EH (cell line): ENCODE measurements around the gene HIVEP1.

Source experiments
- DNase-seq: peaks from one replicate; pipeline ENCODE4 v3.0.0-alpha.2; 2015; ENCODE audit warnings: low read depth

The HIVEP1 gene

DNA sequence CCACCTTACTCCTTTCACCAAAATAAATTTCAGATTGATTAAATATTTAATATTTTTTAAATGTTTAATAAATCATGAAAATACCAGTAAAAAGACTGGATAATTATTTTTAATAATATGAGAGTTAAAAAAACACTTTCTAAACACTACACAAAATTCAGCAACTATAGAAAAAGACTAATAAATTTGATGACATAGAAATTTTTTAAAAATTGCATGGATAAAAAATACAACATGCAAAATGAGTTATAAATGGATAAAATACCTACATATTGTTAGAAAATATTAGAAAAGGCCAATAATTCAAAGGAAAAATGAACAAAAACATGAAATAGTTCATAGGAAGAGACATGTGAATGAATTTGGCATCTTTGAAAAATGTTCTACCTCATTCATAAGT, 177.0 kb downstream of the HIVEP1 start:
- DNase-seq, result no peak

DNA sequence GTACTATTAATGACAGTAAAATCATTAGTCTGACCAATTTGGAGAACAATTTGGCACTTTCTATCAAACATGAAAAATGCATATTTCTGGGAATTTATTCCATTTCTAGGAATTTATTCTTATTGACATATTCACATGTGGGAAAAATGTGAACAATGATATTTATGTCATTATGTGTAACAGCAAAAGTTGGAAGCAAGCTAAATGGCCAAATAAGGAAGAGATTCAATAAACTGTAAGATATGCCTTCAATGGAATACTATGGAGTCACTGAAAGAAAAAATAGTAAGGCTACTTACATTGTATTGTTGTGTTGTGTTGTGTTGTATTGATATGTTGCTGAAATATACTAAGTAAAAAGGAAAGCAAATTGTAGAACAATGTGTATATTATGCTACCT, 177.5 kb downstream of the HIVEP1 start:
- DNase-seq, result peak; percentile 34

DNA sequence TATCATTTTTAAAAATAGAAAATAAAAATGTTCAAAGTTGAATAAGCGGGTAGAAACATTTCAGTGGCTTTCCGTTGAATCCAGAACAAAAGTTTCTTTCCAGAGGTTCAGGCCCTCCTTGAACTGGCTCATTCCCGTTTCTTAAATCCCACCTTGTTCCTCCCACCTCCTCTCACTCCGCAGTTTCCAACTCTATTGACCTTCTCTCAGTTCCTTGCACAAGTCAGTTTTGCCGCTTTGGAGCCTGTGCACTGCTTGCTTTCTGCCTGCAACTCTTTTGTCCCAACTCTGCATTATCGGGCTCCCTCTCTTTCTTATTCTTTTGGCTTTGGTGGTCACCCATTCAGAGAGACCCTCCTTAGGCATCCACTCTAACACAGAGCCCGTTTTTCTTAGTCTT, 178.1 kb downstream of the HIVEP1 start:
- no peak for DNase-seq

DNA sequence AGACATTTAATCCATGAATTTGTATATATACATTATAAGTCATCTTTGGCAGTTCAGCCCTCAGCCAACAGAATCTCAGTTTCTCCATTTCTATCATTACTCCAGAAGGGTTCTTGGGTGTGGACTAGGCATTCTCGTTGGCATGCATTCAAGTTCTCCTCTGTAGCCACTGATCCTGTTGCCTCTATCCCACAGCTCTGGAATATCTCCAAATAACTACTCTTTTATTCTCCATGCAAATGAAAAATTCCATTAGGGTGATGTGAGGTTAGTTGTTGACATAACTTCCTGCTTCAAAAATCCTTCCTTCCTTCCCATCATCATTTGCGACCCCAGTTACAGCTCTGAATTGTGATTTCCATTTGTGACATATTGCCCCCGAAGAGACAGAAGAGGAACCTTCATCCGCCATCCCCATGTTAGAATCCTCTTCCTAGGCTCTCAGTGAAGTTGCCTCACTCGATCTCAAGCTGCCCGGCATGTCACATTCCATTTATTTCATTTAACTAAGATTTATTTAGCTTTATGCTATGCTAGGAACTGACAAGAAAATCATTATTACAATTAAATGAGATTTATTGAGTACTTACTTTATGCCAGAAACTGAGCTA, 184.3 kb downstream of the HIVEP1 start:
- DNase-seq, result peak; percentile 84

DNA sequence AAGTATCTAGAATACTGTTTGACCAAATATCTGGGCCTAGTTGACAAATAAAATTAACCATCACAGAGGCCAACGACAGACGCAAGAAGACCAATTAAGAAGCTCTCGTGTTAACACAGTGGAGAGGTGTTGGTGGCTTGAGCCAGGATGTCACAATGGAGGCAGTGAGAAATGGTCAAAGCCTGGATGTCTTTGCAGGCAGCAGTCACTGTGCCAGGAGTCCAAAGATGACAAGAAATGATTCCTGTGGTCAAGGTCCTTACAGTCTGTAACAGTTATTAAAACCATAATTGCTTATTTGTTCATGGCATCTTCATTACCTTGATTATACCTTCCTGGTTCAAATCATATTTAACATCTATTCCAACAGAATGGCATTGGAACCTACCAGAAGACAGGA, 186.7 kb downstream of the HIVEP1 start:
- no peak for DNase-seq

DNA sequence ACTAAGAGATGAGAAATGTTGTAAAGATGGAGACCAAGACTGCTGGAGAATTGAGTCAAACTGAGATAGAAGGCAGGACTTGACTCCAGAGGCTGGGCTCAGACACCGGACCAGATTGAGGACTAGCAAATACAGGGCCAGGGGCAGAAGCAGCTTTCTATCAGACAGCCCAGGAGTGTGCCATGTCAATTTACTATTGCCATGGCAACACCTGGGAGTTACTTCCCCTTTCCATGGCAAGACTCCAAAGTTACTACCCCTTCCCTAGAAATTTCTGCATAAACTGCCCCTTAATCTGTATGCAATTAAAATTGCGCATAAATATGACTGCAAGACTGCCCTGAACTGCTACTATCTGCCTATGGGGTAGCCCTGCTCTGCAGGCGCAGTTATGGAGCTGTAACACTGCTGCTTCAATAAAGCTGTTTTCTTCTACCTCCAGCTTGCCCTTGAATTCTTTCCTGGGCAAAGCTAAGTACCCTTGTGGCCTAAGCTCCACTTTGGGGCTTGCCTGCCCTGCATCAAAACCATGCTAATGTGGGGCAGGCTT, 188.0 kb downstream of the HIVEP1 start:
- no peak for DNase-seq

DNA sequence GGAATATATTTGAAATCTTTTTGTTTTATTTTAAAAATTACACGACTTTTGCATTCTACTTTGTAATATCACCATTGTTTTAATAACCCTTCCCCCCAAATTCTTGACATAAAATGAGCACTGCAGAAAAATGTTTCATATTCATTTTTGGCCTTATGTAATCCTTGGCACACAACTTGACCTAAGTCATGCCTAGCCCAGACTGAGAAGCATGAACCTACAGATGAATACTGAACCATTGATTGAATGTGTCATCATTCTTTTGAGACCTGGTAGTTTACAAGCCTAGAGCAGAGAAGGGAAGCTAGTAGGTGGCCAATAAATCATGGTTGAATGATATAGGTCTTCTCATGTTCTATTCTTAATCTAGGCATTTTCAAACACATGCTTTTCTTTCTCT, 188.6 kb downstream of the HIVEP1 start:
- no peak for DNase-seq

DNA sequence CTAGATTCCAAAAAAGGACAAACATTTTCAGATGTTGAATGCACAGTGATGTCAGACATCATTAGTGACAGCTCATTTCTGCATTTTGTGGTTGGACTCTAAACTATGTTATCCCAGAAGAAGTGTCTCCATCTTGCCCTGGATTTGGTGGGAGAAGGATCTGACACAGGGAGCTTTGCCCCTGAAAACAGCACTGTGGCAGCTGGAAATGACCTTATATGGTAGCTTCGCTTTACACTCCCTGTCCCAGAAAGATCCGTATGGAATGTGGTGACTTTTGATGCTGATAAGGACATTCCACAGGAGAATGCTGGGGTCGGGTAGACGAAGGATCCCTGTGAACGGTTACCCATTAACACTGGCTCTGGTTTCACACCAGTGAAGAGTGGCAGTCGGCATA, 190.9 kb downstream of the HIVEP1 start:
- peak; percentile 88 for DNase-seq

DNA sequence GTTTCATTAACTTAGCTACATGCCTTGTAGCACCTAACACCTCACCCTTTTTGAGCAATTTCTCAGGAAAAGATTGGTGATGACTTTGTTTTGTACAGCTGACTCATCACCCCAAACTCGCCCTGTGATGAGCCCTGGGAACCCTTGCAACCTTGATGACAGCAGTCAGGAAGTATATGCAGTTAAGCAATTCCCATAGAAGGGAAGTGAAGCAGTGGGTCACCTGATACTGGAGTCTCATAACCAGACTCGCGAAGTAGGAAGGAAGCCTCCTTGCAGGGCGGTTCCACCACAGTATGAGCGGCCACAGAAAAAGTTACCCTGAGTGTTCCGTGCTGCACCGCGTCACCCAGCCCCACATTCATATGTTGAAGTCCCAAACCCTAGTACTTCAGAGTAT, 196.1 kb downstream of the HIVEP1 start:
- DNase-seq, result peak; percentile 55

DNA sequence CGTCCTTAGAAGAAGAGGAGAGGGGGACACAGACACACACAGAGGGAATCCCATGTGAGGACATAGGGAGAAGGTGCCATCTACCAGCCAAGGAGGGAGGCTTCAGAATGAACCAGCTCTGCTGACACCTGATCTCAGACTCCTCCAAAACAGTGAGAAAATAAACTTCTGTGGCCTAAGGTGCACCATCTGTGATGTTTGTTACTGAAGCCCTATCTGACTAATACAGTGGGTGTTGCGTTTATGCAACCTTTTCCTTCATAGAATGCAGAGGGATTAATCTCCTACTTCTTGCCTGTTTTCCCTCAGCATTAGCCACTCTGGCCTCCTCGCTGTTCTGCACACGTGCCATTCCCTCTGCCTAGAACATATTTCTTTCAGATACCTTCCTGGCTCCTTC, 196.6 kb downstream of the HIVEP1 start:
- no peak for DNase-seq
